ENCODE results near the gene SGPP1. TPM values are rescaled to one million over a fixed set of nuclear protein-coding genes. Genes with fewer than 3 reads are reported as not detected.

SGPP1 gene
- total RNA-seq, 2 donors from 2014 or later, result 23.1 to 24.4 TPM

DNA sequence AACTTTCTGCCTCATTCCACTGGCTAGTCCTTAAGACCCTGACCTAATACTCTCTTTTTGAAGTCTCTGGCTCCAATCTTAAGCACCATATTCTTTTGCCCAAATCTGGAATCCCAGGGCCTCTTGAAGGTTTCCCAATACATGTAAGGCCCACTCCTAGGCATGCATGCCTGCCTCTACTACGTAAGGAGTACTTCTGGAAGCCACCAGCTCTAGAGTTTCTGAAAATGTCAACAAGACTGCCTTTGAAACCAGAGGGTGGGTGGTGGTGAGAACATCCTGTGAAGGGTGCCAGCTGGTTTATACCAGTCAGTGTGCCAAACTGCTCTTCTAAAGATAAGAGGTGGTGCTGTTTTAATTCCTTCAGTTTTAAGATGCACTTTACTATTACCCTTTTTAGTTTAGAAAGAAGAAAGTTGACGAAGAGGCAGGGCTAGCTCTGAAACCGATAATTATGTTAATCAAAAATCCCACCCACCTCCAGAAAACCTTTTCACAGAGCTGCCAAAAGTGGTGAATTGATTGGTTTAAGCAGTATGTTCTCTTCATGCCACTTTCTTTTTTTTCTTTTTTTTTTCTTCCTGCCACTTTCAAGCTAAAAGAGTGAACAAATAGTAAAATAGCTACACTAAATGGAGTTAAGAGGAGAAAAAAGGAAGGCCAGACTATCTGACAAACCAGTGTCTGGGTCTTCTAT is 77.5 kb downstream of the SGPP1 start:
- TF ChIP-seq POLR2A (IDR thresholded peaks at IDR 0.05), result no peak
- TF ChIP-seq, protein P1, sequence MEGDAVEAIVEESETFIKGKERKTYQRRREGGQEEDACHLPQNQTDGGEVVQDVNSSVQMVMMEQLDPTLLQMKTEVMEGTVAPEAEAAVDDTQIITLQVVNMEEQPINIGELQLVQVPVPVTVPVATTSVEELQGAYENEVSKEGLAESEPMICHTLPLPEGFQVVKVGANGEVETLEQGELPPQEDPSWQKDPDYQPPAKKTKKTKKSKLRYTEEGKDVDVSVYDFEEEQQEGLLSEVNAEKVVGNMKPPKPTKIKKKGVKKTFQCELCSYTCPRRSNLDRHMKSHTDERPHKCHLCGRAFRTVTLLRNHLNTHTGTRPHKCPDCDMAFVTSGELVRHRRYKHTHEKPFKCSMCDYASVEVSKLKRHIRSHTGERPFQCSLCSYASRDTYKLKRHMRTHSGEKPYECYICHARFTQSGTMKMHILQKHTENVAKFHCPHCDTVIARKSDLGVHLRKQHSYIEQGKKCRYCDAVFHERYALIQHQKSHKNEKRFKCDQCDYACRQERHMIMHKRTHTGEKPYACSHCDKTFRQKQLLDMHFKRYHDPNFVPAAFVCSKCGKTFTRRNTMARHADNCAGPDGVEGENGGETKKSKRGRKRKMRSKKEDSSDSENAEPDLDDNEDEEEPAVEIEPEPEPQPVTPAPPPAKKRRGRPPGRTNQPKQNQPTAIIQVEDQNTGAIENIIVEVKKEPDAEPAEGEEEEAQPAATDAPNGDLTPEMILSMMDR (IDR thresholded peaks at IDR 0.05), result no peak
- H3K4me1 ChIP-seq, result peaks cover 13% of the 10 kb centered on the region
- peak overlapping the region in 3 of 4 donors; percentile 53 to 58 (median 54) for H3K27ac ChIP-seq
- peak; percentile 40 to 68 (median 59) for DNase-seq
- ATAC-seq, result peak; percentile 74
- intact Hi-C loops (cut with DNase I), result no loop called here
- 43 to 44% methylated on average over 3 of the region's 3 CpGs for WGBS, 2 donors
- no peaks in the 10 kb centered on the region for H3K27me3 ChIP-seq
- no peaks in the 10 kb centered on the region for H3K36me3 ChIP-seq (replicated peaks in 1 of 2; ENCODE audit: insufficient read depth in 1 of 2, low read depth in 2 of 2)
- H3K9me3 ChIP-seq, result no peaks in the 10 kb centered on the region
- no peak overlapping the region for H3K4me3 ChIP-seq

- 74 to 84% methylated on average over 6 of the region's 6 CpGs for WGBS, 2 donors
- H3K36me3 ChIP-seq (replicated peaks in 1 of 2; ENCODE audit: insufficient read depth in 1 of 2, low read depth in 2 of 2), result no peaks in the 10 kb centered on the region
- H3K4me3 ChIP-seq, result no peak overlapping the region
- no peaks in the 10 kb centered on the region for H3K9me3 ChIP-seq
- ATAC-seq (no peak), DNase-seq (no peak)
- no peak for TF ChIP-seq POLR2A (IDR thresholded peaks at IDR 0.05)
- TF ChIP-seq, protein P1 (IDR thresholded peaks at IDR 0.05), result no peak
- no peak overlapping the region for H3K27ac ChIP-seq
- intact Hi-C loops (cut with DNase I), result no loop called here
- H3K27me3 ChIP-seq, result no peaks in the 10 kb centered on the region
- peaks cover 25% of the 10 kb centered on the region for H3K4me1 ChIP-seq
Observed at GRCh38 chr14:63647696-63648410, 80.0 kb downstream of the SGPP1 start.

DNA sequence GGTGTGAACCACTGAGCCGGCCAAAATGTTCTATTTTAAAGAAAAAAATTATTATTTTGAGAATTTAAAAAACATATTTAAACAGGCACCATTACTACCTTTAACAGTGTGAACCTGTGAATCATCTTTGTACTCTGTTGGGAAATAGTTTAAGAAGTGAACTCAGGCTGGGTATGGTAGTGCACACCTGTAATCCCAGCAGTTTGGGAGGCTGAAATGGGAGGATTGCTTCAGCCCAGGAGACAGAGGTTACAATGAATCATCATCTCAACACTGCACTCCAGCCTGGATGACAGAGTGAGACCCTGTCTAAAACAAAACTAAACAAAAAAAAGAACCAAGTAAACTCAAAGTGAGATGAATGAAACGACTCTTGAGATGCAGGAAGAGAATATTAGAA is 83.1 kb downstream of the SGPP1 start:
- WGBS, 2 donors, result 93 to 96% methylated on average over 2 of the region's 2 CpGs
- Histone ChIP-seq H3K27me3 (no peaks in the 10 kb centered on the region), H3K36me3 (replicated peaks in 1 of 2; ENCODE audit: insufficient read depth in 1 of 2, low read depth in 2 of 2) (no peaks in the 10 kb centered on the region), H3K27ac (no peak overlapping the region), H3K4me1 (peaks cover 25% of the 10 kb centered on the region), H3K4me3 (no peak overlapping the region), H3K9me3 (no peaks in the 10 kb centered on the region)
- intact Hi-C loops (cut with DNase I), result no loop called here
- TF ChIP-seq, protein P1 (IDR thresholded peaks at IDR 0.05), result no peak
- no peak for TF ChIP-seq POLR2A (IDR thresholded peaks at IDR 0.05)
- ATAC-seq, result no peak
- no peak for DNase-seq

- H3K9me3 ChIP-seq, result no peaks in the 10 kb centered on the region
- DNase-seq, result no peak
- H3K36me3 ChIP-seq (replicated peaks in 1 of 2; ENCODE audit: insufficient read depth in 1 of 2, low read depth in 2 of 2), result no peaks in the 10 kb centered on the region
- H3K4me3 ChIP-seq, result peak overlapping the region in 1 of 2 donors; percentile 2
- TF ChIP-seq, protein P1 (IDR thresholded peaks at IDR 0.05), result peak in 3 of 7 experiments; percentile 1 to 12 (median 10)
- TF ChIP-seq POLR2A (IDR thresholded peaks at IDR 0.05), result no peak
- intact Hi-C loops (cut with DNase I), result no loop called here
- no peak for ATAC-seq
- H3K4me1 ChIP-seq, result peaks cover 33% of the 10 kb centered on the region
- H3K27me3 ChIP-seq, result no peaks in the 10 kb centered on the region
- WGBS, 2 donors, result 54 to 55% methylated on average over 8 of the region's 8 CpGs
- peak overlapping the region; percentile 93 to 99 (median 96) for H3K27ac ChIP-seq
Observed at GRCh38 chr14:63642656-63643382, 85.0 kb downstream of the SGPP1 start.
